AG09309 (cell line): Measurements from ENCODE around the gene NAA80.
A peak's percentile ranks its signal among the peaks of the same experiment; 100 is the strongest.

Experiments
- DNase-seq: peaks from one replicate; pipeline ENCODE4 v3.0.0-alpha.2; 2010; ENCODE audit warnings: low read depth
- H3K4me3 ChIP-seq: 2 replicates; pipeline ENCODE4 v1.5.1; 2011; ENCODE audit warnings: mild to moderate bottlenecking, low read depth, low read length, moderate library complexity; ENCODE audit not compliant: control insufficient read depth
- CTCF ChIP-seq: IDR thresholded peaks from 2 replicates; pipeline ENCODE4 v1.5.1; 2011; ENCODE audit warnings: mild to moderate bottlenecking, low read depth, low read length, inconsistent platforms; ENCODE audit not compliant: insufficient read depth, control insufficient read depth; ENCODE audit errors: missing control alignments

NAA80 gene

GRCh38 chr3:50294492-50295403 is 4.5 kb downstream of the NAA80 start:
- no peak for DNase-seq
- TF ChIP-seq CTCF = no peak
- H3K4me3 ChIP-seq = no peak overlapping the region

- no peak for TF ChIP-seq CTCF
- DNase-seq = no peak
- no peak overlapping the region for H3K4me3 ChIP-seq
Measured at GRCh38 chr3:50294089-50294488, 5.1 kb downstream of the NAA80 start.

GRCh38 chr3:50293079-50293801 is 6.0 kb downstream of the NAA80 start:
- TF ChIP-seq CTCF = no peak
- no peak overlapping the region for H3K4me3 ChIP-seq
- no peak for DNase-seq

GRCh38 chr3:50292159-50293078 is 6.8 kb downstream of the NAA80 start, which contains the start of gene IFRD2:
Gene IFRD2, minus strand, starts transcription at chr3:50292429. Its CDS starts 155 bp downstream, at chr3:50292274.
- peak; percentile 85 for DNase-seq
- no peak for TF ChIP-seq CTCF
- peak within 1 kb of the TSS; percentile 68 for H3K4me3 ChIP-seq

GRCh38 chr3:50290161-50290641 is 9.0 kb downstream of the NAA80 start:
- no peak for TF ChIP-seq CTCF
- DNase-seq = no peak
- H3K4me3 ChIP-seq = no peak overlapping the region

- H3K4me3 ChIP-seq = no peak overlapping the region
- DNase-seq = no peak
- TF ChIP-seq CTCF = no peak
Measured at GRCh38 chr3:50289130-50289529, 10.1 kb downstream of the NAA80 start.
